IPS DF 4.7 (cell line): Measurements from ENCODE around the gene GRIK5.
"Not testable (repeated sequence)": the region's sequence is repeated elsewhere in the genome, so short reads cannot be mapped to it uniquely, and the experiment has no call there.

Experiments used
- DNase-seq: peaks from one replicate; pipeline ENCODE4 v3.0.0-alpha.2; 2013; ENCODE audit warnings: low spot score; ENCODE audit errors: extremely low read depth

The GRIK5 gene, protein sequence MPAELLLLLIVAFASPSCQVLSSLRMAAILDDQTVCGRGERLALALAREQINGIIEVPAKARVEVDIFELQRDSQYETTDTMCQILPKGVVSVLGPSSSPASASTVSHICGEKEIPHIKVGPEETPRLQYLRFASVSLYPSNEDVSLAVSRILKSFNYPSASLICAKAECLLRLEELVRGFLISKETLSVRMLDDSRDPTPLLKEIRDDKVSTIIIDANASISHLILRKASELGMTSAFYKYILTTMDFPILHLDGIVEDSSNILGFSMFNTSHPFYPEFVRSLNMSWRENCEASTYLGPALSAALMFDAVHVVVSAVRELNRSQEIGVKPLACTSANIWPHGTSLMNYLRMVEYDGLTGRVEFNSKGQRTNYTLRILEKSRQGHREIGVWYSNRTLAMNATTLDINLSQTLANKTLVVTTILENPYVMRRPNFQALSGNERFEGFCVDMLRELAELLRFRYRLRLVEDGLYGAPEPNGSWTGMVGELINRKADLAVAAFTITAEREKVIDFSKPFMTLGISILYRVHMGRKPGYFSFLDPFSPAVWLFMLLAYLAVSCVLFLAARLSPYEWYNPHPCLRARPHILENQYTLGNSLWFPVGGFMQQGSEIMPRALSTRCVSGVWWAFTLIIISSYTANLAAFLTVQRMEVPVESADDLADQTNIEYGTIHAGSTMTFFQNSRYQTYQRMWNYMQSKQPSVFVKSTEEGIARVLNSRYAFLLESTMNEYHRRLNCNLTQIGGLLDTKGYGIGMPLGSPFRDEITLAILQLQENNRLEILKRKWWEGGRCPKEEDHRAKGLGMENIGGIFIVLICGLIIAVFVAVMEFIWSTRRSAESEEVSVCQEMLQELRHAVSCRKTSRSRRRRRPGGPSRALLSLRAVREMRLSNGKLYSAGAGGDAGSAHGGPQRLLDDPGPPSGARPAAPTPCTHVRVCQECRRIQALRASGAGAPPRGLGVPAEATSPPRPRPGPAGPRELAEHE

DNA sequence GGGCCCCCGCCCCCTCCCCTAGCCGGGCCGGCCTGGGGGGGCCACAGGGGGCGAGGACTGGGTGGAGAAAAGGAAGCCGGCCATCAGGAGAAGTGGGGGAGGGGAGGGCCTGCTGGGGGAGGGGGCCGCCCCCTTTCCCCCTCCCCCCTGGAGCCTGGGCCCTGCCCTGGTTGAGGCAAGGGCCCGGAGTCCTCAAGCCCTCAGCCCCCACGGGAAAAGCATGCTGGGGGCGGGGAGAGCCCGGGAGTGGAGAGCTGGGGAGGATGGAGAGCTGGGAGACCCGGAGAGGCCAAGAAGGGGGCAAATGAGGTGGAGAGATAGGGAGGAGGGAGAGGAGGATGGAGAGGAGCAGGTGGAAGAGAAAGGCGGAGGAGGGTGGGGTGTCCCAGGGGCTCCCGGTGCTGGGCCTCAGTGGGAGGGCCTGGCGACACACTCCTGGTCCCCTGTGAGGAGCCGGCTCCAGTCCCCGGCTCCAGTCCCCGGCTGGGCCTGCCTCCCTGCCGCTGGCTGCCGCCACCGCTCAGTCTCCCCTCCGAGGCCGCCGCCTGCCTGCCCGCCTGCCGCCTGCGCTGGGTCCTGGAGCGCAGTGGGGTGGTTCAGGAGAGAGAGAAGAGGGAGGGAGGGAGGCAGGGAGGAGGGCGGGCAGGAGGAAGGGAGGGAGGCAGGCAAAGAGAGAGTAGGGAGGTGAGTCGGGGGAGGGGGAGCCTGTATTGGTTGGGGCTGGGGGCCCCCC lies at the start of gene GRIK5:
Gene GRIK5 (minus strand): TSS at position 588 of the 733 bp plus-strand sequence. CDS start 4,436 bp downstream, outside the sequence.
- DNase-seq: no peak

DNA sequence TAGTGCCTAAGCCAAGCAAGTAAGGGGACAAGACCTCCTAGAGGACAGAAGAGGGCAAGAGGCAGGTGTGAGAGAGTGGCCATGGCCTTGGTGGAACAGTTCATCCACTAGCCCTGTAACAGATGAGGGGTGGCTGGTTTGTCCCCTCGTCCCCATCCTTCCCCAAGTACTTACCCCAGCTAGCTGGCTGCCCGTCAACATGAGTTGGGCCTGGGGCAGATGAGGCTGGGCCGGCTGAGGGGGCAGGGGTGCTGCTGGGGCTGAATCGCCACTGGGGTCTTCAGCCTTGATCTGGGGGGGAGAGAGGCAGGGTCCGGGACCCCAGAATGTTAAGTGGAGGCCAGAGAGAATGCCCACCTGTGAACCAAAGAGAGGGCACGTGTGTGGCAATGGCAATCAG lies 47.1 kb upstream of the GRIK5 start:
- DNase-seq: no peak

DNA sequence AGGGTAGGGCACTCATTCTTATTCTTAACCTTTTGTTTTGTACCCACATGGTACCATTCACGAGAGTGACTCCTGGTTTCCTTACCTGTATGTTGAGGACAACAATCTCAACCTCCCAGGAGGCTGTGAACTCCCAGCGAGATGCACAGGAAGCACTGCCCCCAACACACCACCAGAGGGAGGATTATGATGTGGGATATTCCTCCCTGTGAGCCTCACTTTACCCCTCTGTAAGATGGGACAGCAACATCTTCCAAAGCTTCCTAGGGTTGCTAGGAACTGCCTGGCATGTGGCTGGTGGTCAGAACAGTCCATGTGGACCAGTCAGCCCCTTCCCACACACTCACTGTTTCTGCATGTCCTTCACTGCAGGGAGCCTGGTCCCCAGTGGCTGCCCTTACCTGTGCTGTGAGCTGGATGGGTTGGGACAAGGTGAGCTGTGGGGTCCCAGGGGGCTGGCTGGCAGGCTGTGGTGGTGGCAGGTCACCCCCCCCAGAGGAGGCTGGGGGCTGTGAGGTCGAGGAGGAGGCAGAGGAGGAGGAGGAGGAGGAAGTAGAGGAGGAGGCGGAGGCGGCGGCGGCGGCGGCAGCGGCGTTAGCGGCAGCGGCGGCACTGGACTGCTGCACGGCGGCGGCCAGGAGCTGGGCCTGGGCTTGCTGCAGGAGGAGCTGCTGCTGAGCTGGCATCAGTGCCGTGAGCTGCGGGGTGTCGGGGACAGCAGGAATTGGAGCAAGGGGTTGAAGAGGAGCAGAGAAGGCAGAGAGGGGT lies 46.5 kb upstream of the GRIK5 start:
- no peak for DNase-seq

DNA sequence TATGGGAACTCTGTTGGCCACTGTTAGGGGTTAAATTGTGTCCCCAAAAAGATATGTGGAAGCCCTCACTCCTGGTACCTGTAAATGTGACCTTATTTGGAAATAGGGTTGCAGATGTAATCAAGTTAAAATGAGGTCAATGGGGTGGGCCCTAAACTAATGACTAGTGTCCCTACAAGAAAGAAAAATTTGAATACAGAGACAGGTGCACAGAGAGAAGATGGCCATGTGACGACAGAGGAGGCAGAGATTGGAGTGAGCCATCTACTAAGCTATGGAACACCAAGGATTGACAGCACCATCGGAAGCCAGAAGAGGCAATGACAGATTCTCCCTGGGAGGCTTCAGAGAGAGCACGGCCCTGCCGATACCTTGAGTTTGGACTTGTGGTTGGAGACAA lies 45.7 kb upstream of the GRIK5 start:
- no peak for DNase-seq

DNA sequence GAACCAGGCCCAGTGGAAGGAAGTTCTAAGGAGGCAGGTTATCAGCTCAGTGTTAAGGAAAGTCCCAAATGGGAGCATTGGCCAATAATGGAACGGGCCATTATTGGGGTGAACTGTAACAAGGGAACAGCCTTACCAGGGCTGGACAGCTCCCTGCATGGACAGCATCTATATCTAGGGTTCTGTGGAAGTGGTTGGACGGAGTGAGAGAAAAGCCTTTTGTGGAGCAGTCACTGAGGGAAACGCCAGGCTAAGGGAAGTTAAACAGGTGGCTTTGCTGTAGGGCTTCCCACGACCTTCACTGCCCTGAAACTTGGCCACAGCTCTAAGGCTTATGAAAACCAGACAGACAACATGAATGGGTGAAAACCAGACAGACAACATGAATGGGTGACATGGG lies 45.2 kb upstream of the GRIK5 start:
- DNase-seq: no peak

DNA sequence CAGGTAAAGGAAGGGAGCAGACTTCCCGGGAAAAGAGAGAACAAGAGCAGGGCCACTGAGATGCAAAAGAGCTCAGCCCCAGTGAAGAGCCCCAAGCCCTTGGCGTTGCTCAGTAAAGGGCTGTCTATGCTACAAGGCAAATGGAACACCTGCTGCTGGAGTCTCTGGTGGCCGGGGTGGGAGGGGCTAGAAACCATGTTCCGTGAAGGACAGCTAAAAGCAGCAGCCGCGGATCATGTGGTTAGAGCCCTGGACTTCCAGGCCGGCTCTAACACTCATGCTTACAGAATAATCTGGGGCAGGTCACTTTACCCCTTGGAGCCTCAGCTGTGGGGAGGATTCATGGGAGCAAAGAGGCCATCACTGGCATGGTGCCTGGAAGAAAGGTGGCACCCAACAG lies 44.4 kb upstream of the GRIK5 start:
- DNase-seq: no peak

DNA sequence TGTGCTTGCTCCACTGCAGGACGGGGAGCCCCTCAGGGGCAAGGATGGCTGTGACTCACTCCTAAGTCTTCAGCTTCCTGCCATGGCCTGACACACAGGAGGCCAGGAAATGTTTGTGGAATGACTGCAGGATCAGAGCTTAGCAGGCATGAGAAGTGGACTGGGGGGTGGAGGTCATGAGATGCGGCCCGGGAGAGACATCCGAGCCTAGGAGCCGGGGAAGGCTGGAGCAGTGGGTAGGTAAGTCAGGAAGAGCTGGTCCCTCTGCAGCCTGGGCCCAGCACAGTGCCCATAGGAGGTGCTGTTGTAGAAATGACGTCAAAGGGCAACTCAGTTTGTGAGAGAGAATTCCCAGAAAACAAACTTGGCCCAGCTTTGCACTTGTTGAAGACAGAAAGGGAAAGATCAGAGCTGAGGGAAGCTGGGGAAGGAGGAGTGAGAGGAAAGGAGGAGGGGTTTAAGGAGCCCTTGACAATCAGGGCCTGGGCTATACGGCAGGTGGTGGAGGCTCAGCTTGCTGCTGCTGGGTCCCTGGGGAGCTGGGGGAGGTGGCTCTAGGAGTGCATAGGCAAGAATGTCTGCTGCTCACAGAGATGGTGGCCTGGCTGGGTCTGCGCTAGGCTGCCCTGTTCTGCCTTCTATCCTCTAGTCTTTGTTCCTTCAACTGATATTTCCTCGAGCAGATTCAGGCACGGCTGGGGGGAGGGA lies 43.8 kb upstream of the GRIK5 start:
- no peak for DNase-seq

DNA sequence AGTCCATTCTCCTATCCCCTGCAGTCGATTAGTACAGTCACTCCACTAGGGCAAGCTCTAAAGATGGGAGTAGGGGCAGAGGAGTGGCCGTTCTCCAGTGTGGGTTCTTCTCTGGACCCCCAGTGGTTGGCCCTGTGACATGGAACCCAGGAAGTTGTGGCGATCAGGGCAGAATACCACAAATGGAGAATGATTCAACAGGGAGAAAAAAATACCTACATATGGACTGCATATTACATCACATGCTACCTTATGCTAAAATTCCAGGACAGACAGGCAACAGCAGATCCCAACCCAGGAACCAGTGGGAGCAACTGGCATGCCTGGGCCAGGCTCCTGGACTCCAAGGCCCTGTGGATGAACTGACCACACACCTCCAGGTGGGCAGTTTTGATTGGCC lies 41.8 kb upstream of the GRIK5 start:
- no peak for DNase-seq

DNA sequence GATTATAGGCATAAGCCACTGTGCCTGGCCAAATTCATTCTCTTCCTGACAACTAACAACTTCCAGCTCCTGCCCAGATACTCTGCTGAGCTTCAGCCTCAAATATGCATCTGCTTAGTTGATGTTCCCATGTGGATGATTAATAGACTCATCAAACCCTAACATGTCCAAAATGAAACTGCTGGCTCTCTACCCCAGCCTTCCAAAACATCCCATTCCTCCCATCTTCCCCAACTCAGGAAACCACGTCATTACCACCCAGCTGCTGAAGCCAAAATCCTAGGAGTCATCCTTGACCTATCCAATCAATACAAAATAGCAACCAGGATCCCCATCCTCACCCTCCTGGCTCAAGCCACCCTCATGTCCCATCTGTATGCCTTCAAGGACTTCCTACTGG lies 41.4 kb upstream of the GRIK5 start:
- no peak for DNase-seq

DNA sequence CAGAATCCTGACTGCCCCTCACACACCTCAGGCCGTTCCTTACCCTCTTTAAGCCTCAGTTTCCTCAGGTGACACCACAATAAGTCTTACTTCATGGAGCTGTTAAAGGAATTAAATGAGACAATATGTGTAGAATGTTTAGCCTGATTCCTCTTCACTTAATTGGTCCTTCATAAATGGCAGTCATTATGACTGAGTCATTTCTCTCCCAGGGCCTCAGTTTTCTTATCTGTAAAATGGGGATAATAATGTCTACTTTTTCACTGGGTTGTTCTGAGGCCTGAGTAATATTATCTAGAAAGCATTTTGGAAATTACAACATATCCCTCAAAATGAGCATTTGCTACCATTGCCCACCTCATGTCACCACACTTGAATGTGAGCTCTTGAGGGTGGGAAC lies 40.7 kb upstream of the GRIK5 start:
- DNase-seq: no peak

DNA sequence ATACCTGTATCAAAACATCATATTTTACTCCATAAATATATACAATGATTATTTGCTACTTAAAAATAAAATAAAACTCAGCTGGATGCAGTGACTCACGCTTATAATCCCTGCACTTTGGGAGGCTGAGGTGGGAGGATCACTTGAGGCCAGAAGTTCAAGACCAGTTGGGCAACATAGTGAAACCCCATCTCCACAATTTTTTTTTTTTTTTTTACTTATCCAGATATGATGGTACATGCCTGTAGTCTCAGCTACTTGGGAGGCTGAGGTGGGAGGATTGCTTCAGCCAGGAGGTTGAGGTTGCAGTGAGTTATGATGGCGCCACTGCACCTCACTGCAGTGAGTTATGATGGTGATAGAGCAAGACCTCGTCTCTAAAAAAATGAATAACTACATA lies 39.9 kb upstream of the GRIK5 start:
- no peak for DNase-seq

DNA sequence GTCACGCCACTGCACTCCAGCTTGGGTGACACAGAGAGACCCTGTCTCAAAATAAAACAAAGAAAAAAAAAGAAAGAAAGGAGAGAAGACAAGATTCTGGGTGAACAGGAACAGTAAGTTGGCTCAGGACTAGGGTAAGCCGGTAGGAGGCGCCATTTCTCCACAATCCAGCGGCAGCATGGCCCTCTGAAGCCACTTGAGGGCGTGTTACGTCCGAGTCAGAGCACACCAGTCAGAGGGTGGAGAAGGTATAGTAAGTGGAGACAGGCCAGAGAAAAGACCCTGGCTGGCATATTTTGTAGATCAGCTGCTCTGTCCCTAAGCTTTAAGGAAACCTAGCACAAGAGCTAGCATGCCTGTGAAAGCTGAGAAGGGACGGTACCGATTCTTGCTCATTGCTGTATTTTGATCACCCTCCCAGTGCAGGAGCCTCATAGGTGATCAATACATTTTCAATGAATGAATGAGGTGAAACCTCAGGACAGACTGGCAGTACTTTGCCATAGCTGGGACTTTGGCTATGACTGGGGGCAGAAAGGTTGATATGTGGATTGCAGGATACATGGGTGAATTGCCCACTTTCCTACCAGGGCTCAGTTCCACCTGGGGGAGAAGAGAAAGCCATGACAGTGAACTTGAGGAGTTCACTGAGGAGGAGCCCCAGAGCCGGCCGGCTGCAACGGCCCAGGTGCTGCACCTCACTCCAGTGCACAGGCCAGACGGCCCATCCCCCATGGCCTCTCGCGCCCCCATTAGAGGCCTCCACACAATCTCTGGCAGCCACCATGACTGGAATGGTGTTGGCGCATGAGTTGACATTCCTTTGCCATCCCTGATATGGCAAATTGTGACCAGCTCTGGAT lies 38.8 kb upstream of the GRIK5 start:
- DNase-seq: no peak

DNA sequence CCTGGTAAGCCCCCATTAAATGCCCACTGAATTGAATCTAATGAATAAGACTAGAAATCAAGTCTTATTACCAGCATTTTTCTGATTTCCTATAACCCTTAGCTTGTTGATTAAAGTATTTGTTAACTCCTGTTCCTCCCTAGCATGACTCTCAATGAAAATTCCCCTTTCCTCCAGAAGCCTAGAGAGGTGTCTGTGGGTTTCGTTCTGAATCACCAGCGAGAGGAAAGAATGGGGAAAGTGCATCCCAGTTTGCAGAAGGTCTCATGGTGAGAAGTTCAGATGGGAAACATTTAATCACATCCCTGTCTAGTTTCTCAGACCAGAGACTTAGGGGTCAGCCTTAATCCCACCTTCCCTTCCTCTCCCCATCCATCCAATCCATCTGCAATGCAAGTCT lies 35.4 kb upstream of the GRIK5 start:
- DNase-seq: no peak

DNA sequence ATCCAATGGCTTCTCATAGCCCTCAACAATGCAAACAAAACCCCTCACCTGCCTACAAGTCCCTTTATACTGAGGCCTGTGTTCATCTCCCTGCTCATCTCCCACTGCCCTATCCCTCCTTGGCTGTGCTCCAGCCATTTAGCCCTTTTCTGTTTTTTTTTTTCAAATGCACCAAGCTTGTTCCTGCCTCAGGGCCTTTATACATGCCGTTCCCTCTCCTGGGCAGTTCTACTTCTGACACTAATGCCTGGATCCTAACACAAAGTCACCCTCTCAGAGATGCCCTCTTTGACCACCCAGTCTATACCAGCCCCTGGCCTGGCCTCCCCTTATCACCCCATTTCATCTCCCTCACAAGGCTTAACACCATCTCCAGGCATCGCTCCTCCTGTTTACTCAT lies 32.9 kb upstream of the GRIK5 start:
- DNase-seq: no peak

DNA sequence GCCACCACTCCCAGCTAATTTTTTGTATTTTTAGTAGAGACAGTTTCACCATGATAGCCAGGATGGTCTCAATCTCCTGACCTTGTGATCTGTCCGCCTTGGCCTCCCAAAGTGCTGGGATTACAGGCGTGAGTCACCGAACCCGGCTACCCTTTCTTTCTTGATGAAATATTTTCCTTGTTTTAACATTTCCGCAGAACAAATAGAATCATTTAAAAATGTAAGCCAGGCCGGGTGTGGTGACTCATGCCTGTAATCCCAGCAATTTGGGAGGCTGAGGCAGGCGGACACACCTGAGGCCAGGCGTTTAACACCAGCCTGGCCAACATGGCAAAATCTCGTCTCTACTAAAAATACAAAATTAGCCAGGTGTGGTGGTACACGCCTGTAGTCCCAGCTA lies 30.2 kb upstream of the GRIK5 start:
- not testable (repeated sequence) for DNase-seq

DNA sequence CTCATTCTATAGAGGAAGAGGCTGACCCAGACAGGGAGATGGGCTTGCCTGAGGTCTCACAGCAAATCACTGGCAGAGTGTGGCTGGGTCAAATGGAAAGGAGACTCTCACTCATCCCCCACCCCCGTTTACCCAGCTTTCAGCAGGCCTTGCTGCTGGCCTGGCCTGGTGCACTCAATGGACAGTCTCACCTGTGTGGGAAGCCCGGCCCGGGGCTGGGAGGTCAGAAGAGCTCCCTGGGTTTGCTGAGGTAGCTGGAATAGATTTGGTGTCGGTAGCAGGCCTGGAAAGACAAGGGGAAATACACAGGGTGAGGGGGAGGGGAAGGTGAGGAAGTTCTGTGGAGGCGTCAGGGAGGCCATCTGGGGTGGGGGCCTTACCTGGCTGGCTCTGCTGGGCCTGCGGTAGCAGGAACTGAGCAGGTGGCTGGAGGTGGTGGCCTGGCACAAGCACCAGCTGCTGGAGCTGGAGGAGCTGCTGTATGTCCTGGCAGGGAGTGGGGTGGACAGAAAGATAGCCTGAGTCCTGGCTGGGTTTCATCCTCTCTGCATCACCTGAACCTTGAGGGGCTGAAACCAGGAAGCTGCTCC lies 29.4 kb upstream of the GRIK5 start:
- no peak for DNase-seq

DNA sequence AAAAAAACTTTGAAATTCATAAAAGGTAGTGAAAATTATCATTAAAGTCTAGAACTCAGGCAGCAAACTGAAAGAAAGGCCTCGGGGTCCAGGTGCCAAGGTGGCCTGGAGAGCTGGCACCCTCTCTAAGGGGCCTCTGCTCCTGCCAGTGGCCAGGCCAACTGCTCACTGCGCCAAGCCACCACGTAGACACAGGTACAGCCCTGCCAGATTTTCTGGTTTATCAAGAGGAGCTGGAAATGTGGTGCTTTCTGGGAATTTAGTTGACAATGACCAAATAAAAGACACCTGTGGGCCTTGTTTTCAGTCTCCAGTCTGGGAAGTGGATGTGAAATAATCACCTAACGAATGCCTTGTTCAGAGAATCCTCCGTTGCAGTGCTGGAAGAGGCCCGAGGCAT lies 28.8 kb upstream of the GRIK5 start:
- DNase-seq: no peak

DNA sequence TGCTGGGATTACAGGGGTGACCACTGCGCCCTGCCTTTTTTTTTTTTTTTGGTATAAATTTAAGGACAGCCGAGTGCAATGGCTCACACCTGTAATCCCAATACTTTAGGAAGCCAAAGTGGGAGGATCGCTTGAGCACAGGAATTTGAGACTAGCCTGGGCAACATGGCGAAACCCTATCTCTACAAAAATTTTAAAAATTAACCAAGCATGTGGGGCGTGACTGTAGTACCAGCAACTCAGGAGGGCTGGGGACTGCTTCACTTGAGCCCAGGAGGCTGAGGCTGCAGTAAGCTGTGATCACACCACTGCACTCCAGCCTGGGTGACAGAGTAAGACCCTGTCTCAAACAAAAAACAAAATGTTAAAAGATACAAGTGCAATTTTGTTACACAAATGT lies 27.5 kb upstream of the GRIK5 start:
- DNase-seq: no peak

DNA sequence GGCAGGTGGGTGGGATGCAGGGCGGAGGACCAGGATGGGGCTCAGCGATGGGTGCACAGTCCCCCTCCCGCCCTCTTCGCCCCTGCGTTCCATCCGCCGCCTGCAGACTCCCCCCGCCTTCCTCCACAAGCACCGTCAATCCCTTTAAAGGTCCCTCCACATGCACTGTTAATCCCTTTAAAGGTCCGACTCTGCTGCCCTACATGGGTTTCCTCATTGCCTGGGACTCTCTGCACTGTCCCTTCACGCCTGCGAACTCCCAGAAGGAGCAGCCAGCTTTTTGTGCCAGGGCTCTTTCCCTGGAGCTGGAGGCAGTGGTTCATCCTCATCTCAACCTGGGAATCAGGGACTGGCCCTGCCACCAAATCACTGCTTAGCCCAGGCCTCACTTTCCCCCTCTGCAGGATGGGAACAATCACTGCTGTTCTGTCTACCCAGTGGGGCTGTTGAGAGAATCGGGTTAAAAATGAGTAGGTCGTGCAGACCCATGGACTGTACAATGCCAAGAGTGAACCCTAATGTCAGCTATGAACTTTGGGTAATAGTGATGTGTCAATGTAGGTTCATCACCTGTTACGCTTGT lies 26.3 kb upstream of the GRIK5 start:
- no peak for DNase-seq
